Central memory CD8-positive, alpha-beta T cell (primary cell): ENCODE measurements around the gene NRSN2.
"Not testable (repeated sequence)": the region's sequence is repeated elsewhere in the genome, so short reads cannot be mapped to it uniquely, and the experiment has no call there.

ENCODE experiments used
- ATAC-seq: fragments of 150-1000 bp; cut with Tn5 transposase; replicated peaks from 2 replicates; pipeline ENCODE4 v1.10.0; 2022; ENCODE audit warnings: mild to moderate bottlenecking, moderate FRiP score, moderate number of reproducible peaks; ENCODE audit not compliant: poor library complexity, severe bottlenecking; ENCODE audit errors: extremely low read depth
- DNase-seq, 2 donors: peaks; one replicate each; pipeline ENCODE4 v3.0.0; 2021; ENCODE audit warnings: low spot score in 2 of 2
- H3K27ac Mint-ChIP-seq: one replicate; pipeline ENCODE4 v1.8.0; 2022; ENCODE audit warnings: low read depth, mild to moderate bottlenecking, moderate library complexity, mixed read lengths
- H3K27me3 Mint-ChIP-seq: one replicate; pipeline ENCODE4 v1.8.0; 2022; ENCODE audit warnings: mixed read lengths
- H3K36me3 Mint-ChIP-seq: one replicate; pipeline ENCODE4 v1.8.0; 2022; ENCODE audit warnings: mild to moderate bottlenecking, moderate library complexity, mixed read lengths; ENCODE audit not compliant: insufficient read depth
- H3K4me1 Mint-ChIP-seq: one replicate; pipeline ENCODE4 v1.8.0; 2022; ENCODE audit warnings: mixed read lengths
- H3K4me3 Mint-ChIP-seq: one replicate; pipeline ENCODE4 v1.8.0; 2022; ENCODE audit warnings: mild to moderate bottlenecking, moderate library complexity, mixed read lengths
- H3K9me3 Mint-ChIP-seq: one replicate; pipeline ENCODE4 v1.8.0; 2022; ENCODE audit warnings: mixed read lengths

Gene NRSN2

DNA sequence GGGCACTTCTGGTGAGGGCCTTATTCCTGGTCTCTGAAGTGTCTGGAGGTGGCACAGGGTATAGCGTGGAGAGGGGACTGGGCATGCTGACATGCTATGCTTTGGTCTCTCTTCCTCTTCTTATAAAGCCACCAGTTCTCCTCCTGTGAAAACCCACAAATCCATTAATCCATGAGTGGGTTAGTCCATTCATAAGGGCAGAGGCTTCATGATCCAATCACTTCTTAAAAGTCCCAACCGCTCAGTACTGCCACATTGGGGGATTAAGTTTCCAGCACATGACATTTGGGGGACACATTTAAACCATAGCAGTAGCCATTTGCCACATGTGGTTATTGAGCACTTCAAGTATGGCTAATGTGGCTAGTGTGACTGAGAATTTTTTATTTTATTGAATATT lies 29.8 kb downstream of the NRSN2 start:
- Mint-ChIP-seq H3K4me1 (no peaks in the 10 kb centered on the region), H3K36me3 (peaks cover 8% of the 10 kb centered on the region), H3K4me3 (no peak overlapping the region), H3K27me3 (no peaks in the 10 kb centered on the region), H3K27ac (no peak overlapping the region), H3K9me3 (no peaks in the 10 kb centered on the region)
- DNase-seq (no peak), ATAC-seq (no peak)

DNA sequence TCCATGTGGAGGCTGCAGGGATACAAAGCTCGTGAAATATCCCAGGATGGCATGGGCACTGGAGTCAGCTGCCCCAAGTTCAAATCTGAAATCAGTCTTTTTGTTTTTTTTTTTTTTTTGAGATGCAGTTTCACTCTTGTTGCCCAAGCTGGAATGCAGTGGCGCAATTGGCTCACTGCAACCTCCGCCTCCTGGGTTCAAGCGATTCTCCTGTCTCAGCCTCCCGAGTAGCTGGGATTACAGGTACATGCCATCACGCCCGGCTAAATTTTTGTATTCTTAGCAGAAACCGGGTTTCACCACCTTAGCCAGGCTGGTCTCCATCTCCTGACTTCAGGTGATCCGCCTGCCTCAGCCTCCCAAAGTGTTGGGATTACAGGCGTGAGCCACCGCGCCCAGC lies 30.7 kb downstream of the NRSN2 start:
- ATAC-seq, H3K4me1 Mint-ChIP-seq, H3K27me3 Mint-ChIP-seq, DNase-seq, H3K9me3 Mint-ChIP-seq, H3K27ac Mint-ChIP-seq, H3K4me3 Mint-ChIP-seq: not testable (repeated sequence)
- H3K36me3 Mint-ChIP-seq: peaks cover 11% of the 10 kb centered on the region

DNA sequence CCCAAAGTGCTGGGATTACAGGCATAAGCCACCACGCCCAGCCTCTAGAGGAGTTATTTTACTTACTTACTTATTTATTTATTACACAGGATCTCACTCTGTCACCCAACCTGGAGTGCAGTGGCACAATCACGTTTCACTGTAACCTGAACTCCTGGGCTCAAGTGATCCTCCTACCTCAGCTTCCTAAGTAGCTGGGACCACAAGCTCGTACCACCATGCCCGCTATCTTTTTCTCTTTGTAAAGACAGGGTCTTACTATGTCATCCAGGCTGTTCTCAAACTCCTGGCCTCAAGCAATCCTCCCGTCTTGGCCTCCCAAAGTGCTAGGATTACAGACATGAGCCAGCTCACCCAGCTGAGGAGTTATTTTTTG lies 32.0 kb downstream of the NRSN2 start:
- Mint-ChIP-seq H3K9me3 (no peaks in the 10 kb centered on the region), H3K27me3 (no peaks in the 10 kb centered on the region), H3K4me1 (peaks cover 4% of the 10 kb centered on the region), H3K4me3 (no peak overlapping the region), H3K36me3 (peaks cover 13% of the 10 kb centered on the region), H3K27ac (no peak overlapping the region)
- DNase-seq (no peak), ATAC-seq (no peak)

DNA sequence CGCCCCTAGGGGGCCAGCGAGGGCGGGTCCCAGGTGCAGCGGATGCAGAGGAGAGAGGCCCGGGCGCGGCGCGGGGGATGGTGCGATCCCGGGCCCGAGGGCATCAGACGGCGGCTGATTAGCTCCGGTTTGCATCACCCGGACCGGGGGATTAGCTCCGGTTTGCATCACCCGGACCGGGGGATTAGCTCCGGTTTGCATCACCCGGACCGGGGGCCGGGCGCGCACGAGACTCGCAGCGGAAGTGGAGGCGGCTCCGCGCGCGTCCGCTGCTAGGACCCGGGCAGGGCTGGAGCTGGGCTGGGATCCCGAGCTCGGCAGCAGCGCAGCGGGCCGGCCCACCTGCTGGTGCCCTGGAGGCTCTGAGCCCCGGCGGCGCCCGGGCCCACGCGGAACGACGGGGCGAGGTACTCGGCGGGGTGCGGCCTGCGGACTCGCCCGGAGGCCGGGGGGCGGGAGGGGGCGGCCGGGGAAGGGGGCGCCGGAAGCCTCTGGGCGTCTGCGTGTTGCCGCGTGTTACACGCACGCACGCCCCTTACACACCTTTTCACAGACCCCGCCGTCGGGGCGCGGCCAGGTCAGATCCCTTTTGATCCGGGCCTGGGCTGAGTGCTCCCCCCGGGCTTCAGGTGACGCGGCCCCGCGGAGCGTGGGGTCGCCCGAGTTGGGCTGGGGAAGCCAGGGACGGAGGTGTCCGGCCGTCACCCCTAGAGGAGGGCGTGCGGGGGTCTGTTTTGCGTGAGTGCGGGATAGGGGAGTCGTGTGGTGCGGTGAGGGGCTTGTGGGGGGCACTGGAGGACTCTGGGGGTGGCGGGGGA lies 34.1 kb downstream of the NRSN2 start:
- Mint-ChIP-seq H3K36me3 (peaks cover 19% of the 10 kb centered on the region), H3K27me3 (no peaks in the 10 kb centered on the region), H3K4me3 (peak overlapping the region; percentile 86), H3K9me3 (no peaks in the 10 kb centered on the region), H3K27ac (peak overlapping the region; percentile 81), H3K4me1 (peaks cover 10% of the 10 kb centered on the region)
- peak; percentile 55 for ATAC-seq
- DNase-seq: peak; percentile 26 to 29

DNA sequence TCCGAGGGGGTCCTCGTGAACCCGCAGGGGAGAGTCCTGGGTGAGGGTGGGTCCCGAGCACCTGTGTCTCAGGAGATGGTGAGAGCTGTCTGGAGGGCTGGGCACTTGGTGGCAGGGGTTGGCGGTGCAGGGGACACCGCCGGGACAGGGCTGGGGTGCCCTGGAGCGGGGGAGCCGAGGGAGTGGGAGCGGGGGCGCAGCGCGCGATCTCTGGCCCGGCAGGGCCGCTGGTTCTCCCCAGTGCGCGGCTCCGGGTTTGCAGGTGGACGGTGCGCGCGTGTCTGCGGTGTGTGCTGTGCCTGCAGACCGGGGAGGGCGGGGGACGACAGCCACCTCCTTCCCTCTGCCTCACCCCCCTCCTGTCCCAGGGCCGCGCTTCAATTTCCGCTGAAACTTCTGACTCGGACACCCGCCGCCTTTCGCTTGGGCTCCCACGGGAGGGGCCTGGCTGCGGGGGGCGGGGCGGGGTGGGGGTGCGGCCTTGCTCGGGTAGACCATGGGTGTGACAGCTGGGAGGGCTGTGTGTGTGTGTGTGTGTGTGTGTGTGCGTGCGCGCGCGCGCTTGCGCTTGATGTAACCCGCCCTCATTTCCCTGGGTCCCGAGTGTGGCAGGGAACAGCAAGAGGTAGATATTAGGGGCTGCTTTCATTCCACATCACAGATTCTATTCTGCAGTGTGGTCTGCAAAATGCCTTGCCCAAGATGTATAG lies 34.8 kb downstream of the NRSN2 start:
- DNase-seq (peak; percentile 44 to 60), ATAC-seq (peak; percentile 66)
- H3K27me3 Mint-ChIP-seq: no peaks in the 10 kb centered on the region
- H3K9me3 Mint-ChIP-seq: no peaks in the 10 kb centered on the region
- peaks cover 10% of the 10 kb centered on the region for H3K4me1 Mint-ChIP-seq
- peak overlapping the region; percentile 46 for H3K27ac Mint-ChIP-seq
- peaks cover 20% of the 10 kb centered on the region for H3K36me3 Mint-ChIP-seq
- H3K4me3 Mint-ChIP-seq: peak overlapping the region; percentile 86

DNA sequence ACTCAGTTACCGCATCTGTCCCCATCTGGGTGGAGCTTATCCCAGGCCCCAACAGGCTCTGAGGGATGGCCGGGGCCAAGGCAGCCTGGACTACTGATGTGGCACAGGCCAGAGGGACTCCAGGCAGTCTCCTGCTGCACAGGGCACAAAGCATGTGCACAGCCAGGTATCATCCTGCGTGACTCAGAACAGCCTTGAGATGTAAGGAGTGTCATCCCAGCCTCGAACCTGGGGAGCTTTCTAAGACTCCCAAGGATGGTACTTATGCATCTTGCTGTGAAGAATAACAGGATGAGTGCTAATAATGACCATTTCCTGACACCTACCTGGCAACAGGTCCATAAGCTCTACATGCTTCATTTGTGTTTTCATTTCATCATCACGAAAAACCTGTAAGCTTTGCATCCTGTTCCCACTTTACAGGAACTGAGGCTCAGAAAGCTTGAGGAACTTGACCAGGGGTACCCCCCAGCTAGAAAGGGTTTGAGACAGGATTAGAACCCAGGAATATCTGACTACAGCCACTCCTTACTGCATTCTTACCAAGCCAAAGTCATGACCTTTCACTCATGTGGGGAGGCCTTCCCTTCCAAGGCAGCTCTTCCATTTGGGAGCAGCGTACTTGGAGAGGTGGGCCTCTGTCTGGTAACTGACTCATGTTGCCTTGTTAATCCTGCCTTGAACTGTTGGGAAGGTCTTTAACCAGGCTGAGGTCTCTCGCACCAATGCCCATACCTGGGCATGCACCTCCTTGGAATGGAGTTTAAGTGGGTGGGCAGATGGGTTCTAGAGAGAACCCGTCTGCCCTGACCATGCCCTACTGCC lies 35.6 kb downstream of the NRSN2 start:
- peaks cover 20% of the 10 kb centered on the region for H3K36me3 Mint-ChIP-seq
- H3K4me1 Mint-ChIP-seq: peaks cover 10% of the 10 kb centered on the region
- no peaks in the 10 kb centered on the region for H3K27me3 Mint-ChIP-seq
- ATAC-seq (no peak), DNase-seq (peak in 1 of 2 donors; percentile 14)
- peak overlapping the region; percentile 86 for H3K4me3 Mint-ChIP-seq
- no peaks in the 10 kb centered on the region for H3K9me3 Mint-ChIP-seq
- H3K27ac Mint-ChIP-seq: peak overlapping the region; percentile 46

DNA sequence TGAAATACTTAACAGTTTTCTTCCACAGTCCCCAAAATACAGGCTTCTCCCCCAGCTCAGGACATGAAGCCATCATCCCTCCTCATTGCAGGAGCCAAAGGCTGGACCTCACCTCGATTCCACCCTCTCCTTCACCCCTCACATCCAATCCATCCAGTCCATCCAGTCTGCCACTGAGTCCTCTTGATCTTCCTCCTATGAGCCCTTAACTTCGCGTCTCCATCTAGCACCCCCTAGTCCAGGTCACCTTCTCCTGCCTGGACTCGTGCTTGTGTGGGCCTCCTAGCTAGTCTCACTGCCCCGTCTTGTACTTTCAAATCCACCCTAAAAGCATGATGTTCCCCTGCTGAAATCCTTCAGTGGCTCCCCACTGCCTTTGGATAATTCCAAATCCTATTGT lies 37.0 kb downstream of the NRSN2 start:
- H3K4me3 Mint-ChIP-seq: no peak overlapping the region

DNA sequence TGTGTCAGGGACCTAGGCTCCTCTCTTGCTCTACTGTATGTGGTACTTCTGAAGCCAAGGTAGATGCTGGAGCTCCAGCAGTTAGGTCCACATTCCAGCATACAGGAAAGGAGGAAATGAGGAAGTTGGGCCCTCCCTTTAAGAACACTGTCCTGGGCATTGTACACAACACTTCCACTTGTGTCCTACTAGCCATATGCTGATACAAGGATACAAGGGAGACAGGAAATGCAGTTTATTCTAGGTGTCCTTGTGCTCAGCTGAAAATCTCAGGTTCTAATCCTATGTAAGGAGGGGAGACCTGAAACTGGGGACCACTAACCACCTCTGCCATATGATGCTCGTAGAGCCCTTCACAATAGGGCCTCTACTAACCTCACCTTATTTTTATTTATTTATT lies 37.8 kb downstream of the NRSN2 start:
- H3K4me3 Mint-ChIP-seq: no peak overlapping the region
- H3K27ac Mint-ChIP-seq: no peak overlapping the region

More for the DNA sequence above, 37.0 kb downstream of the NRSN2 start:
- Mint-ChIP-seq H3K36me3 (peaks cover 20% of the 10 kb centered on the region), H3K4me1 (peaks cover 10% of the 10 kb centered on the region), H3K27ac (peak overlapping the region; percentile 37), H3K9me3 (no peaks in the 10 kb centered on the region), H3K27me3 (no peaks in the 10 kb centered on the region)
- ATAC-seq (no peak), DNase-seq (no peak)

DNA sequence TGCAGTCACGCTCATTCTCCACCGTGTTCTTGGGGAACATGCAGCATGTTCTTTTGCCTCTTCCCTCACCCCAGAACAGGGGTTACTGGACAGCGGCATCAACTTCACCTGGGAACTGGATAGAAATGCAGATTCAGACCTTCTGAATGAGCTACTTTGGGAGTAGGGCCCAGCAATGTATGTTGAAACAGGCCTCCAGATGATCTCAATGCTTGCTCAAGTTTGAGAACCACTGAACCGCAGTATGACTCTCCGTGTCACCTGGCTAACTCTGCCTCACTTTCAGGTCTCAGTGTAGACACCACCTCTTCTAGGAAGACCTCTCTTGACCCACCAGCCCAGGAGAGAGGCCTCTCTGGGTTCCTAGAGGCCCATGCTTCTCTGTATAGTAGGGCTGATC lies 38.5 kb downstream of the NRSN2 start:
- H3K27ac Mint-ChIP-seq: no peak overlapping the region
- H3K27me3 Mint-ChIP-seq: no peaks in the 10 kb centered on the region
- no peaks in the 10 kb centered on the region for H3K9me3 Mint-ChIP-seq
- DNase-seq (no peak), ATAC-seq (no peak)
- no peak overlapping the region for H3K4me3 Mint-ChIP-seq
- H3K36me3 Mint-ChIP-seq: peaks cover 32% of the 10 kb centered on the region
- peaks cover 15% of the 10 kb centered on the region for H3K4me1 Mint-ChIP-seq

More for the DNA sequence above, 37.8 kb downstream of the NRSN2 start:
- no peak for ATAC-seq
- H3K27me3 Mint-ChIP-seq: no peaks in the 10 kb centered on the region
- H3K9me3 Mint-ChIP-seq: no peaks in the 10 kb centered on the region
- peaks cover 15% of the 10 kb centered on the region for H3K4me1 Mint-ChIP-seq
- DNase-seq: no peak
- peaks cover 26% of the 10 kb centered on the region for H3K36me3 Mint-ChIP-seq

DNA sequence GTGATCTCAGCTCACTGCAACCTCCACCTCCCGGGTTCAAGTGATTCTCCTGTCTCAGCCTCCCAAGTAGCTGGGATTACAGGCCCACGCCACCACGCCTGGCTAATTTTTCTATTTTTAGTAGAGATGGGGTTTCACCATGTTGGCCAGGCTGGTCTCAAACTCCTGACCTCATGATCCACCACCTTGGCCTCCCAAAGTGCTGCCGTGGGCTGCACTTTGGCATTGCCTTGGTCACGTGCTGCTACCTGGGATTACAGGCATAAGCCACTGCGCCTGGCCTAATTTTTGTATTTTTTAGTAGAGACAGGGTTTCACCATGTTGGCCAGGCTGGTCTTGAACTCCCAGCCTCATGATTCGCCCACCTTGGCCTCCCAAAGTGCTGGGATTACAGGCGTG lies 39.7 kb downstream of the NRSN2 start:
- not testable (repeated sequence) for H3K27me3 Mint-ChIP-seq, H3K9me3 Mint-ChIP-seq, DNase-seq, H3K4me3 Mint-ChIP-seq, H3K27ac Mint-ChIP-seq, ATAC-seq
- peaks cover 38% of the 10 kb centered on the region for H3K36me3 Mint-ChIP-seq
- H3K4me1 Mint-ChIP-seq: peaks cover 15% of the 10 kb centered on the region

DNA sequence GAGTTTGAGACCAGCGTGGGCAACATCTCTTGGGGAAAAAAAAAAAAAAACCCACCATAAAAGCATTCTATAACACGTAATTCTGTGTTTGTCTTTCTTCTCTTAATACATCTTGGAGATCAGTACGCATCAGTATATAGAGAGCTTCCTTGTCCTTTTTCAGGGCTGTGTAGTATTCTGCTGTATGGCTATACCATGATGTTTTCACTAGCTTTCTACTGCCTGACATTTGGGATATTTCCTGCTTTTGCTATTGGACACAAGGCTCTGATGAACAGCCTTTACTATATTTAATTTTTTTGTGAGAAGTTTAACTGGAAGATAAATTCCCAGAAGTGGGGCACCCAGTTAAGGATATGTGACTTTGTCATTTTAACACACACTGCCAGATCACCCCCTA lies 40.6 kb downstream of the NRSN2 start:
- Mint-ChIP-seq H3K36me3 (peaks cover 39% of the 10 kb centered on the region), H3K9me3 (no peaks in the 10 kb centered on the region), H3K4me3 (no peak overlapping the region), H3K4me1 (peaks cover 15% of the 10 kb centered on the region), H3K27me3 (no peaks in the 10 kb centered on the region), H3K27ac (no peak overlapping the region)
- ATAC-seq (no peak), DNase-seq (no peak)
